Hepatocyte (in vitro differentiated cells): Measurements from ENCODE around the gene NRL. TPM values are rescaled to one million over a fixed set of nuclear protein-coding genes. Genes with fewer than 3 reads are reported as not detected.

Experiments used
- DNase-seq: peaks from one replicate; pipeline ENCODE4 v3.0.0-alpha.2; 2016; ENCODE audit warnings: low spot score
- H2AFZ ChIP-seq: fragments of 200-600 bp; sonication (generic); 2 replicates; pipeline ENCODE4 v1.6.0; 2016; ENCODE audit warnings: antibody characterized with exemption, mild to moderate bottlenecking
- H3K27ac ChIP-seq: fragments of 200-600 bp; sonication (generic); 2 replicates; pipeline ENCODE4 v1.5.1; 2016; ENCODE audit warnings: mild to moderate bottlenecking
- H3K27me3 ChIP-seq: fragments of 200-600 bp; sonication (generic); 2 replicates; pipeline ENCODE4 v1.6.1; 2016
- H3K36me3 ChIP-seq: fragments of 200-600 bp; sonication (generic); replicated peaks from 2 replicates; pipeline ENCODE4 v1.5.1; 2016; ENCODE audit warnings: low read depth; ENCODE audit not compliant: insufficient read depth
- H3K4me1 ChIP-seq: fragments of 200-600 bp; sonication (generic); 2 replicates; pipeline ENCODE4 v1.5.1; 2016; ENCODE audit warnings: mild to moderate bottlenecking, moderate library complexity; ENCODE audit not compliant: insufficient read depth
- H3K4me2 ChIP-seq: fragments of 200-600 bp; sonication (generic); 2 replicates; pipeline ENCODE4 v1.6.0; 2016
- H3K4me3 ChIP-seq: fragments of 200-600 bp; sonication (generic); 2 replicates; pipeline ENCODE4 v1.5.1; 2016; ENCODE audit warnings: mild to moderate bottlenecking
- H3K79me2 ChIP-seq: fragments of 200-600 bp; sonication (generic); 2 replicates; pipeline ENCODE4 v1.6.0; 2017; ENCODE audit warnings: mild to moderate bottlenecking
- H3K9me2 ChIP-seq: fragments of 200-600 bp; sonication (generic); replicated peaks from 2 replicates; pipeline ENCODE4 v1.6.0; 2017; ENCODE audit warnings: mild to moderate bottlenecking; ENCODE audit not compliant: insufficient read depth
- H3K9me3 ChIP-seq: fragments of 200-600 bp; sonication (generic); 2 replicates; pipeline ENCODE4 v1.5.1; 2016; ENCODE audit warnings: low read depth, mild to moderate bottlenecking
- H4K20me1 ChIP-seq: fragments of 200-600 bp; sonication (generic); 2 replicates; pipeline ENCODE4 v1.6.0; 2016; ENCODE audit warnings: mild to moderate bottlenecking; ENCODE audit not compliant: insufficient read depth, poor library complexity, severe bottlenecking
- CTCF ChIP-seq: fragments of 200-600 bp; sonication (generic); IDR thresholded peaks from 2 replicates; pipeline ENCODE4 v1.5.1; 2016; ENCODE audit warnings: antibody characterized with exemption, mild to moderate bottlenecking; ENCODE audit not compliant: poor library complexity
- EZH2 ChIP-seq: fragments of 200-600 bp; sonication (generic); IDR thresholded peaks from 2 replicates; pipeline ENCODE4 v1.6.1; 2016; ENCODE audit warnings: antibody characterized with exemption, mild to moderate bottlenecking, borderline replicate concordance
- EZH2phosphoT487 ChIP-seq: fragments of 200-600 bp; sonication (generic); IDR thresholded peaks from one replicate; pipeline ENCODE4 v1.6.1; 2018; ENCODE audit warnings: antibody characterized with exemption, mild to moderate bottlenecking, low read depth, moderate library complexity; ENCODE audit not compliant: unreplicated experiment, severe bottlenecking
- WGBS: methylation state at CpG from one replicate; pipeline ENCODE4 v1.1.6; 2016; ENCODE audit warnings: low lambda C conversion rate; ENCODE audit errors: missing lambda C conversion rate; 5-methylcytosine and 5-hydroxymethylcytosine counted together
- polyA plus RNA-seq: library from polyadenylated mRNA; unstranded; fragments of >200 nt; fragmentation: Nextera tagmentation; extraction: Ambion mirVana; gene quantifications from 2 replicates; pipeline ENCODE4 v1.2.1, GENCODE V29; 2016
- total RNA-seq: library from RNA; depleted of rRNA; stranded (reverse); fragments of >200 nt; gene quantifications from 2 replicates; pipeline ENCODE4 v1.2.3, GENCODE V29; 2014

NRL gene
- total and polyA plus RNA-seq, 2 experiments from 2014 or later = 1.2 to 2.4 TPM

- Histone ChIP-seq H3K79me2 (no peaks in the 10 kb centered on the region), H3K4me1 (peaks cover 4% of the 10 kb centered on the region), H3K4me3 (no peak overlapping the region), H4K20me1 (no peaks in the 10 kb centered on the region), H3K4me2 (peak overlapping the region; percentile 23), H2AFZ (no peak overlapping the region), H3K27me3 (peaks cover 3% of the 10 kb centered on the region), H3K36me3 (no peaks in the 10 kb centered on the region), H3K9me2 (no peaks in the 10 kb centered on the region), H3K27ac (peak overlapping the region; percentile 72), H3K9me3 (no peaks in the 10 kb centered on the region)
- 80% methylated on average over 8 of the region's 8 CpGs for WGBS
- no peak for DNase-seq
- TF ChIP-seq EZH2phosphoT487 (no peak), EZH2 (no peak), CTCF (no peak)
Observed at GRCh38 chr14:24066496-24067132, 48.1 kb downstream of the NRL start.

- H2AFZ ChIP-seq = no peak overlapping the region
- no peak overlapping the region for H3K4me3 ChIP-seq
- no peak for DNase-seq
- H3K9me2 ChIP-seq = no peaks in the 10 kb centered on the region
- no peak for TF ChIP-seq EZH2
- TF ChIP-seq CTCF = no peak
- TF ChIP-seq EZH2phosphoT487 = no peak
- no peaks in the 10 kb centered on the region for H3K79me2 ChIP-seq
- peaks cover 4% of the 10 kb centered on the region for H3K4me1 ChIP-seq
- no peaks in the 10 kb centered on the region for H3K36me3 ChIP-seq
- H3K9me3 ChIP-seq = no peaks in the 10 kb centered on the region
- H4K20me1 ChIP-seq = no peaks in the 10 kb centered on the region
- 83% methylated on average over 8 of the region's 8 CpGs for WGBS
- peaks cover 3% of the 10 kb centered on the region for H3K27me3 ChIP-seq
- H3K27ac ChIP-seq = no peak overlapping the region
- no peak overlapping the region for H3K4me2 ChIP-seq
Observed at GRCh38 chr14:24065408-24065807, 49.3 kb downstream of the NRL start.

GRCh38 chr14:24064856-24065255 lies 49.9 kb downstream of the NRL start:
- WGBS = 90% methylated on average over 8 of the region's 15 CpGs
- Histone ChIP-seq H3K27ac (no peak overlapping the region), H3K4me2 (no peak overlapping the region), H3K9me2 (no peaks in the 10 kb centered on the region), H3K4me1 (peaks cover 4% of the 10 kb centered on the region), H3K79me2 (no peaks in the 10 kb centered on the region), H3K36me3 (no peaks in the 10 kb centered on the region), H4K20me1 (no peaks in the 10 kb centered on the region), H3K4me3 (no peak overlapping the region), H3K27me3 (no peaks in the 10 kb centered on the region), H2AFZ (no peak overlapping the region), H3K9me3 (no peaks in the 10 kb centered on the region)
- DNase-seq = no peak
- no peak for TF ChIP-seq EZH2
- TF ChIP-seq CTCF = no peak
- TF ChIP-seq EZH2phosphoT487 = no peak
